Progenitor cell of endocrine pancreas (in vitro differentiated cells): ENCODE measurements around the gene CCKAR. TPM values are rescaled to one million over a fixed set of nuclear protein-coding genes. Genes with fewer than 3 reads are reported as not detected.

Experiments
- DNase-seq: peaks from one replicate; pipeline ENCODE4 v3.0.0; 2021; ENCODE audit warnings: low spot score; ENCODE audit not compliant: unreplicated experiment
- H3K27ac Mint-ChIP-seq: 2 replicates; pipeline ENCODE4 v1.8.0; 2021; ENCODE audit warnings: mild to moderate bottlenecking, moderate library complexity, mixed read lengths
- H3K27me3 Mint-ChIP-seq: 2 replicates; pipeline ENCODE4 v1.8.0; 2021; ENCODE audit warnings: mixed read lengths
- H3K36me3 Mint-ChIP-seq: 2 replicates; pipeline ENCODE4 v1.8.0; 2022; ENCODE audit warnings: mixed read lengths; ENCODE audit not compliant: insufficient read depth
- H3K4me1 Mint-ChIP-seq: 2 replicates; pipeline ENCODE4 v1.8.0; 2021; ENCODE audit warnings: low read depth, mixed read lengths
- H3K4me3 Mint-ChIP-seq: 2 replicates; pipeline ENCODE4 v1.8.0; 2021; ENCODE audit warnings: low read depth, mild to moderate bottlenecking, moderate library complexity, mixed read lengths
- H3K9me3 Mint-ChIP-seq: 2 replicates; pipeline ENCODE4 v1.8.0; 2021; ENCODE audit warnings: low read depth, mixed read lengths
- CTCF ChIP-seq: fragments of 200-600 bp; sonication (generic); IDR thresholded peaks from one replicate; pipeline ENCODE4 v1.5.0; 2021; ENCODE audit warnings: antibody characterized with exemption, mild to moderate bottlenecking; ENCODE audit not compliant: unreplicated experiment
- total RNA-seq: library from RNA; stranded (reverse); gene quantifications from 2 replicates; pipeline ENCODE4 v1.2.1, GENCODE V29; 2021

CCKAR gene
- total RNA-seq, 1 donor from 2014 or later: 2.4 TPM

- H3K4me1 Mint-ChIP-seq: peaks cover 2% of the 10 kb centered on the region
- no peak overlapping the region for H3K4me3 Mint-ChIP-seq
- DNase-seq: no peak
- peaks cover 41% of the 10 kb centered on the region for H3K27me3 Mint-ChIP-seq
- H3K36me3 Mint-ChIP-seq: no peaks in the 10 kb centered on the region
- no peak for TF ChIP-seq CTCF
- H3K9me3 Mint-ChIP-seq: no peaks in the 10 kb centered on the region
- H3K27ac Mint-ChIP-seq: no peak overlapping the region
These were observed 18.4 kb downstream of the CCKAR start for GRCh38 chr4:26471890-26472289.

GRCh38 chr4:26468977-26469376 is 21.3 kb downstream of the CCKAR start:
- no peak for TF ChIP-seq CTCF
- no peaks in the 10 kb centered on the region for H3K36me3 Mint-ChIP-seq
- peaks cover 1% of the 10 kb centered on the region for H3K4me1 Mint-ChIP-seq
- no peak for DNase-seq
- H3K4me3 Mint-ChIP-seq: no peak overlapping the region
- H3K27ac Mint-ChIP-seq: no peak overlapping the region
- H3K9me3 Mint-ChIP-seq: no peaks in the 10 kb centered on the region
- peaks cover 33% of the 10 kb centered on the region for H3K27me3 Mint-ChIP-seq

- no peaks in the 10 kb centered on the region for H3K36me3 Mint-ChIP-seq
- no peak overlapping the region for H3K4me3 Mint-ChIP-seq
- peaks cover 33% of the 10 kb centered on the region for H3K27me3 Mint-ChIP-seq
- DNase-seq: no peak
- H3K9me3 Mint-ChIP-seq: no peaks in the 10 kb centered on the region
- peaks cover 1% of the 10 kb centered on the region for H3K4me1 Mint-ChIP-seq
- no peak for TF ChIP-seq CTCF
- no peak overlapping the region for H3K27ac Mint-ChIP-seq
These were observed 21.9 kb downstream of the CCKAR start for GRCh38 chr4:26468283-26468949.

- no peak for DNase-seq
- Mint-ChIP-seq H3K4me1 (peaks cover 1% of the 10 kb centered on the region), H3K27me3 (peaks cover 33% of the 10 kb centered on the region), H3K27ac (no peak overlapping the region), H3K4me3 (no peak overlapping the region), H3K36me3 (peaks cover 1% of the 10 kb centered on the region), H3K9me3 (peaks cover 2% of the 10 kb centered on the region)
- TF ChIP-seq CTCF: no peak
These were observed 22.6 kb downstream of the CCKAR start for GRCh38 chr4:26467724-26468123.

- Mint-ChIP-seq H3K4me1 (peaks cover 1% of the 10 kb centered on the region), H3K9me3 (peaks cover 2% of the 10 kb centered on the region), H3K27me3 (peaks cover 29% of the 10 kb centered on the region), H3K36me3 (peaks cover 1% of the 10 kb centered on the region), H3K4me3 (no peak overlapping the region), H3K27ac (no peak overlapping the region)
- no peak for DNase-seq
- TF ChIP-seq CTCF: no peak
These were observed 23.6 kb downstream of the CCKAR start for GRCh38 chr4:26466578-26467270.
